Gastroesophageal sphincter (tissue), 4 donors: ENCODE results near the gene RPL10A. TPM values are rescaled to one million over a fixed set of nuclear protein-coding genes. Genes with fewer than 3 reads are reported as not detected.
"Not testable (repeated sequence)": the region's sequence is repeated elsewhere in the genome, so short reads cannot be mapped to it uniquely, and the experiment has no call there.

Experiments
- ATAC-seq: fragments of 150-250 bp; one replicate; pipeline ENCODE4 v1.9.1; 2016; ENCODE audit warnings: mild to moderate bottlenecking, moderate library complexity
- H3K27ac ChIP-seq, 4 donors: fragments of 200-600 bp; sonication (generic) in 3 of 4; 1 replicate in 3 of 4; 2 replicates in 1 of 4; pipeline ENCODE4 v1.5.1; 2016 to 2019
- H3K27me3 ChIP-seq: fragments of 200-600 bp; sonication (generic); one replicate; pipeline ENCODE4 v1.5.1; 2019
- H3K36me3 ChIP-seq, 2 donors: fragments of 200-600 bp; sonication (generic); one replicate each; pipeline ENCODE4 v1.5.1; 2019; ENCODE audit warnings: control low read depth in 1 of 2
- H3K4me1 ChIP-seq, 3 donors: fragments of 200-600 bp; sonication (generic); 1 replicate in 2 of 3; 2 replicates in 1 of 3; pipeline ENCODE4 v1.5.1; 2016 to 2019; ENCODE audit warnings: control low read depth in 2 of 3
- H3K4me3 ChIP-seq, 2 donors: fragments of 200-600 bp; sonication (generic); one replicate each; pipeline ENCODE4 v1.5.1; 2019; ENCODE audit warnings: mild to moderate bottlenecking in 1 of 2, moderate library complexity in 1 of 2
- H3K9me3 ChIP-seq, 3 donors: fragments of 200-600 bp; sonication (generic); one replicate each; pipeline ENCODE4 v1.5.1; 2017 to 2019; ENCODE audit warnings: control low read depth in 2 of 3
- CTCF ChIP-seq, 4 experiments: fragments of 200-600 bp in 2 of 4; fragments of 450-650 bp in 2 of 4; sonication (generic) in 1 of 4; IDR thresholded peaks; one replicate each; pipeline ENCODE4 v1.5.1; 2017 to 2019; ENCODE audit warnings: antibody characterized with exemption in 4 of 4, mild to moderate bottlenecking in 2 of 4, moderate library complexity in 2 of 4
- EP300 ChIP-seq: sonication (generic); formaldehyde crosslinking; IDR thresholded peaks from one replicate; pipeline ENCODE4 v1.6.1; 2017; ENCODE audit warnings: antibody characterized with exemption, mild to moderate bottlenecking
- POLR2A ChIP-seq, 2 donors: fragments of 450-650 bp; IDR thresholded peaks; one replicate each; pipeline ENCODE4 v1.6.1; 2017; ENCODE audit warnings: antibody characterized with exemption in 2 of 2, mild to moderate bottlenecking in 2 of 2, moderate library complexity in 1 of 2
- POLR2AphosphoS5 ChIP-seq: sonication (generic); formaldehyde crosslinking; IDR thresholded peaks from one replicate; pipeline ENCODE4 v1.6.1; 2017; ENCODE audit warnings: antibody characterized with exemption
- whole genome bisulfite sequencing, 2 donors: methylation state at CpG; one replicate each; pipeline ENCODE4 v1.1.5; 2018; ENCODE audit warnings: low coverage in 1 of 2; 5-methylcytosine and 5-hydroxymethylcytosine counted together
- total RNA-seq, 4 donors: library from RNA; depleted of rRNA; stranded (reverse); fragments of >200 nt; gene quantifications; one replicate each; pipeline ENCODE4 v1.1.0, GENCODE V29; 2016

Gene RPL10A
- total RNA-seq, 4 donors from 2014 or later: 870 to 1,936 (median 1,411) TPM

DNA sequence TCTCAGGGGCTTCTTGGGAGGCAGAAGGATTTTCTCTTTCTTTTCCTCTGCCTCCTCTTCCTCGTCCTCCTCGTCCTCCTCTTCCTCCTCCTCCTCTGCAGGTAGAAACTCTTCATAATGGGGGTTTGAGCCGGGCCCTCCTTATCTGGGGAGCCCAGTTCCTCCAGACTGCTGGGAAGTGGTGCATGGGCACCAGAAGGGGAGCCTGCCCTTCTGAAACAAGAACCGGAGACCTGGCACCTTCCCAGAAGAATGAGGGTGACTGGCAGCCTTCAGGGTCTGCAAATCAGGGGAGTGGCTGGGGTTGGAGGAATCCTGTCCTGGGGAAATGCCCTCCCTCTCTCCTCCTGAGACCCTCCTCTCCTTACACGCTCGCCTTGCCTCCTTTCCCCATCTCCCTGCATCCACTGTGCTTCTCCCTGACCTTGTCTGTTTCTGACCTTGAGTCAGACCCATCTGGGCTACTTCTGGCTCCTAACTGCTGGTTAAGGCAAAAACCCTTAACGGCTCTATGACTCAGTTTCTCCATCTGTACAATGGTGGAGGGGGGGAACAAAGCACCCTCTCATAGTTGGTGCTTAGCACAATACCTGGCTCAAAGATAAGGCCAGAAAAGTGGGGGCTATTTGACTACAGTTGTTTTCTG lies 42.8 kb downstream of the RPL10A start:
- Histone ChIP-seq H3K4me3 (peak overlapping the region in 1 of 2 donors; percentile 25), H3K27me3 (peaks cover 70% of the 10 kb centered on the region), H3K4me1 (peaks cover 0 to 11% (median 0%) of the 10 kb centered on the region in 3 donors), H3K9me3 (no peaks in the 10 kb centered on the region), H3K36me3 (no peaks in the 10 kb centered on the region), H3K27ac (no peak overlapping the region)
- ATAC-seq: no peak
- TF ChIP-seq EP300 (no peak), POLR2AphosphoS5 (no peak), POLR2A (IDR thresholded peaks at IDR 0.05) (no peak), CTCF (IDR thresholded peaks at IDR 0.05) (no peak)
- 86 to 90% methylated on average over 3 of the region's 7 CpGs for WGBS, 2 donors

- no peaks in the 10 kb centered on the region for H3K36me3 ChIP-seq
- 7 to 9% methylated on average over 6 to 12 of the region's 32 CpGs for WGBS, 2 donors
- no peak overlapping the region for H3K27ac ChIP-seq
- TF ChIP-seq POLR2A (IDR thresholded peaks at IDR 0.05) (no peak), POLR2AphosphoS5 (no peak), CTCF (IDR thresholded peaks at IDR 0.05) (no peak), EP300 (no peak)
- ATAC-seq: no peak
- peaks cover 65% of the 10 kb centered on the region for H3K27me3 ChIP-seq
- H3K4me1 ChIP-seq: peaks cover 0 to 11% (median 0%) of the 10 kb centered on the region in 3 donors
- H3K4me3 ChIP-seq: peak overlapping the region in 1 of 2 donors; percentile 25
- H3K9me3 ChIP-seq: no peaks in the 10 kb centered on the region
Observed at GRCh38 chr6:35511562-35511941, 43.4 kb downstream of the RPL10A start.

- Histone ChIP-seq H3K4me1 (peaks cover 0 to 11% (median 0%) of the 10 kb centered on the region in 3 donors), H3K4me3 (peak overlapping the region in 1 of 2 donors; percentile 25), H3K27me3 (peaks cover 60% of the 10 kb centered on the region), H3K36me3 (no peaks in the 10 kb centered on the region), H3K9me3 (no peaks in the 10 kb centered on the region), H3K27ac (no peak overlapping the region)
- TF ChIP-seq POLR2AphosphoS5 (no peak), POLR2A (IDR thresholded peaks at IDR 0.05) (no peak), EP300 (no peak), CTCF (IDR thresholded peaks at IDR 0.05) (no peak)
- no peak for ATAC-seq
- WGBS, 2 donors: no CpG with 5 or more reads among the region's 26 CpGs
Observed at GRCh38 chr6:35512006-35512405, 43.8 kb downstream of the RPL10A start.

GRCh38 chr6:35512740-35513139 lies 44.5 kb downstream of the RPL10A start, which contains the start of gene TULP1:
TULP1 (minus strand) TSS chr6:35512896; CDS start chr6:35512858, 38 bp downstream.
- no peak for ATAC-seq
- H3K27ac ChIP-seq: no peak within 1 kb of the TSS
- TF ChIP-seq POLR2AphosphoS5 (no peak), CTCF (IDR thresholded peaks at IDR 0.05) (no peak), POLR2A (IDR thresholded peaks at IDR 0.05) (no peak), EP300 (no peak)
- peaks cover 56% of the 10 kb centered on the region for H3K27me3 ChIP-seq
- peak within 1 kb of the TSS in 1 of 2 donors; percentile 25 for H3K4me3 ChIP-seq
- 100% methylated on average over 1 to 3 of the region's 10 CpGs for WGBS, 2 donors
- peaks cover 0 to 11% (median 0%) of the 10 kb centered on the region in 3 donors for H3K4me1 ChIP-seq
- no peaks in the 10 kb centered on the region for H3K36me3 ChIP-seq
- no peaks in the 10 kb centered on the region for H3K9me3 ChIP-seq

GRCh38 chr6:35514587-35514986 lies 46.4 kb downstream of the RPL10A start:
- Histone ChIP-seq H3K27me3 (peaks cover 38% of the 10 kb centered on the region), H3K27ac (no peak overlapping the region), H3K4me1 (peaks cover 0 to 11% (median 0%) of the 10 kb centered on the region in 3 donors), H3K36me3 (no peaks in the 10 kb centered on the region), H3K4me3 (no peak overlapping the region), H3K9me3 (no peaks in the 10 kb centered on the region)
- WGBS, 2 donors: 77 to 100% methylated on average over 1 to 4 of the region's 4 CpGs
- TF ChIP-seq POLR2A (IDR thresholded peaks at IDR 0.05) (no peak), CTCF (IDR thresholded peaks at IDR 0.05) (no peak), POLR2AphosphoS5 (no peak), EP300 (no peak)
- ATAC-seq: no peak

DNA sequence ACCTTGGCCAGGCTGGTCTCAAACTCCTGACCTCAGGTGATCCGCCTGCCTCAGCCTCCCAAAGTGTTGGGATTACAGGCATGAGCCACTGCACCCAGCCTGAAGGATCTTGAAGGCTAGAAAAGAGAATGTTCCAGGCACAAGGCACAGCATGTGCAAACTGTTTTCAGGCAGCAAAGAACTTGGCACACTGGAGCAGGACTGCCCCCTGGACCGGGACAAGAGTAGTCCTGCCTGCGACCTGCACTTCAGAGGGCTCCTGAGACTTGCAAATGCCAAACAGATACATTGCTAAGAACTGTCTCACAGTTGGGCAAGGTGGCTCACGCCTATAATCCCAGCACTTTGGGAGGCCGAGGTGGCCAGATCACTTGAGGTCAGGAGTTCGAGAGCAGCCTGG lies 47.7 kb downstream of the RPL10A start:
- Histone ChIP-seq H3K27me3 (peaks cover 24% of the 10 kb centered on the region), H3K4me1 (peaks cover 0 to 11% (median 0%) of the 10 kb centered on the region in 3 donors)
- not testable (repeated sequence) for H3K27ac ChIP-seq, H3K9me3 ChIP-seq, H3K4me3 ChIP-seq, H3K36me3 ChIP-seq, ATAC-seq
- WGBS, 2 donors: 80% methylated on average over 3 of the region's 6 CpGs; no CpG with 5 or more reads in 1 of the 2 donors
